Stomach (tissue), 4 donors: ENCODE data around the gene CPLX3.

ENCODE experiments used
- CTCF ChIP-seq, 7 experiments: fragments of 450-650 bp in 4 of 7; fragments of 200-600 bp in 3 of 7; sonication (generic) in 3 of 7; IDR thresholded peaks; one replicate each; pipeline ENCODE4 v1.5.1; 2016 to 2019; ENCODE audit warnings: antibody characterized with exemption in 7 of 7, control low read depth in 2 of 7, mild to moderate bottlenecking in 1 of 7
- EP300 ChIP-seq: sonication (generic); formaldehyde crosslinking; IDR thresholded peaks from one replicate; pipeline ENCODE4 v1.6.1; 2017; ENCODE audit warnings: antibody characterized with exemption
- POLR2A ChIP-seq, 4 donors: fragments of 450-650 bp; IDR thresholded peaks; one replicate each; pipeline ENCODE4 v1.6.1; 2016; ENCODE audit warnings: antibody characterized with exemption in 4 of 4, control low read depth in 2 of 4, mild to moderate bottlenecking in 1 of 4, moderate library complexity in 1 of 4
- POLR2AphosphoS5 ChIP-seq, 3 donors: sonication (generic); formaldehyde crosslinking; IDR thresholded peaks; one replicate each; pipeline ENCODE4 v1.6.1; 2016; ENCODE audit warnings: antibody characterized with exemption in 3 of 3

DNA sequence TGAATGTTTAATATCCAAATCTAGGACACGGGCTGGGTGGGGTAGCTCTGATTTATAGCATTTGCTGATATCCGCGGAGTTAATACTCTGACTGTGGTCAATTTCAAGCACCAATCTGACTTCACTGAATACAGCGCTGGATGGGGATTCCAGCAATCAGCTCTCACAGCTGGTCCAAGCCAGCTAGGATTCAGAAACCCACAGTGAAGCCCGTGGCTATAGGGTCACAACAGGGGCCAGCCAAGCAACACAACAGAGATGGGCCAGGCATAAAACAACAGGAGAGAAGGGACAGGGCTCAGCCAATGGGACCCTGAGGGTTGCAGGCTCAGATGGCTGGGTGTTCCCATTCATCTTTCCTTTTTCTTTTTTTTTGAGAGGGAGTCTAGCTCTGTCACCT is 19.1 kb upstream of the CPLX3 start:
- TF ChIP-seq CTCF (IDR thresholded peaks at IDR 0.05) (no peak), POLR2A (IDR thresholded peaks at IDR 0.05) (no peak), EP300 (no peak), POLR2AphosphoS5 (IDR thresholded peaks at IDR 0.05) (no peak)
